OCI-LY3 (cell line): ENCODE measurements around the gene TNFAIP8L1.

Source experiments
- H2AFZ ChIP-seq: fragments of 200-600, 300-600 bp; shearing (Covaris generic); 2 replicates; pipeline ENCODE4 v1.6.0; 2014; ENCODE audit warnings: antibody characterized with exemption, low read depth, low read length
- H3K27ac ChIP-seq: fragments of 200-600, 300-600 bp; sonication (generic); 2 replicates; pipeline ENCODE4 v1.5.1; 2014; ENCODE audit warnings: mild to moderate bottlenecking, low read length, moderate library complexity, mixed read lengths
- H3K27me3 ChIP-seq: fragments of 200-600, 300-600 bp; sonication (generic); 2 replicates; pipeline ENCODE4 v1.6.1; 2014; ENCODE audit warnings: low read depth, low read length, mixed read lengths
- H3K36me3 ChIP-seq: fragments of 200-600, 300-600 bp; sonication (generic); replicated peaks from 2 replicates; pipeline ENCODE3; 2014; ENCODE audit warnings: low read depth, low read length, mixed read lengths
- H3K4me1 ChIP-seq: fragments of 300-600, 200-600 bp; sonication (generic); 2 replicates; pipeline ENCODE4 v1.6.1; 2014; ENCODE audit warnings: low read length, mixed read lengths
- H3K4me2 ChIP-seq: fragments of 200-600, 300-600 bp; sonication (generic); 2 replicates; pipeline ENCODE4 v1.6.1; 2014; ENCODE audit warnings: low read length, mixed read lengths
- H3K4me3 ChIP-seq: fragments of 300-600, 200-600 bp; sonication (generic); 2 replicates; pipeline ENCODE4 v1.5.1; 2014; ENCODE audit warnings: antibody characterized with exemption, mild to moderate bottlenecking, low read length, moderate library complexity
- H3K79me2 ChIP-seq: fragments of 300-600, 200-600 bp; shearing (Covaris generic); 2 replicates; pipeline ENCODE4 v1.6.1; 2014; ENCODE audit warnings: mild to moderate bottlenecking, low read length, mixed read lengths
- H3K9ac ChIP-seq: fragments of 300-600, 200-600 bp; shearing (Covaris generic); 2 replicates; pipeline ENCODE4 v1.6.0; 2014; ENCODE audit warnings: mild to moderate bottlenecking, low read length, moderate library complexity
- H3K9me3 ChIP-seq: fragments of 200-600, 300-600 bp; shearing (Covaris generic); 2 replicates; pipeline ENCODE4 v1.6.1; 2014; ENCODE audit warnings: low read length, mixed read lengths; ENCODE audit not compliant: insufficient read depth
- H4K20me1 ChIP-seq: fragments of 200-600, 300-600 bp; sonication (generic); 2 replicates; pipeline ENCODE4 v1.6.1; 2016; ENCODE audit warnings: low read length, mixed read lengths; ENCODE audit not compliant: insufficient read depth
- CTCF ChIP-seq: fragments of 200-600, 300-600 bp; sonication (generic); IDR thresholded peaks from 2 replicates; pipeline ENCODE4 v1.5.1; 2014; ENCODE audit warnings: antibody characterized with exemption, low read length, low read depth
- EZH2phosphoT487 ChIP-seq: fragments of 200-600 bp; shearing (Covaris generic); IDR thresholded peaks from 2 replicates; pipeline ENCODE4 v1.6.1; 2018; ENCODE audit warnings: antibody characterized with exemption, mixed run types, low read depth

The TNFAIP8L1 gene

GRCh38 chr19:4638828-4639530, at the start of gene TNFAIP8L1:
TNFAIP8L1 (plus strand) TSS chr19:4639516; CDS start chr19:4651870, 12,354 bp downstream.
- H3K4me3 ChIP-seq, result peak within 1 kb of the TSS; percentile 97
- peaks cover 3% of the 10 kb centered on the region for H3K36me3 ChIP-seq
- no peaks in the 10 kb centered on the region for H4K20me1 ChIP-seq
- peak within 1 kb of the TSS; percentile 96 for H3K9ac ChIP-seq
- H3K79me2 ChIP-seq, result peaks cover 25% of the 10 kb centered on the region
- no peaks in the 10 kb centered on the region for H3K9me3 ChIP-seq
- peak within 1 kb of the TSS; percentile 96 for H3K4me2 ChIP-seq
- peaks cover 4% of the 10 kb centered on the region; the same call in 1 of the 2 replicates for H3K27me3 ChIP-seq
- peaks cover 30% of the 10 kb centered on the region for H3K4me1 ChIP-seq
- H2AFZ ChIP-seq, result no peak within 1 kb of the TSS
- peak within 1 kb of the TSS; percentile 81 for H3K27ac ChIP-seq
- TF ChIP-seq CTCF, result no peak
- no peak for TF ChIP-seq EZH2phosphoT487

- H4K20me1 ChIP-seq, result no peaks in the 10 kb centered on the region
- no peaks in the 10 kb centered on the region for H3K79me2 ChIP-seq
- no peak overlapping the region for H3K27ac ChIP-seq
- peak overlapping the region; percentile 83 for H2AFZ ChIP-seq
- peaks cover 45% of the 10 kb centered on the region for H3K4me1 ChIP-seq
- peak overlapping the region; percentile 20; the same call in 1 of the 2 replicates for H3K4me2 ChIP-seq
- TF ChIP-seq EZH2phosphoT487 (no peak), CTCF (peak; percentile 67)
- no peak overlapping the region; the same call in 1 of the 2 replicates for H3K9ac ChIP-seq
- H3K27me3 ChIP-seq, result no peaks in the 10 kb centered on the region
- H3K36me3 ChIP-seq, result no peaks in the 10 kb centered on the region
- H3K4me3 ChIP-seq, result no peak overlapping the region
- H3K9me3 ChIP-seq, result no peaks in the 10 kb centered on the region
These were observed 49.5 kb upstream of the TNFAIP8L1 start for GRCh38 chr19:4589579-4590410.

GRCh38 chr19:4590559-4590958, 48.8 kb upstream of the TNFAIP8L1 start:
- Histone ChIP-seq H4K20me1 (no peaks in the 10 kb centered on the region), H3K9ac (no peak overlapping the region), H3K4me3 (no peak overlapping the region), H3K79me2 (no peaks in the 10 kb centered on the region), H3K4me2 (no peak overlapping the region), H2AFZ (no peak overlapping the region), H3K27ac (no peak overlapping the region), H3K27me3 (no peaks in the 10 kb centered on the region), H3K36me3 (no peaks in the 10 kb centered on the region), H3K9me3 (no peaks in the 10 kb centered on the region), H3K4me1 (peaks cover 38% of the 10 kb centered on the region)
- no peak for TF ChIP-seq EZH2phosphoT487
- TF ChIP-seq CTCF, result no peak

DNA sequence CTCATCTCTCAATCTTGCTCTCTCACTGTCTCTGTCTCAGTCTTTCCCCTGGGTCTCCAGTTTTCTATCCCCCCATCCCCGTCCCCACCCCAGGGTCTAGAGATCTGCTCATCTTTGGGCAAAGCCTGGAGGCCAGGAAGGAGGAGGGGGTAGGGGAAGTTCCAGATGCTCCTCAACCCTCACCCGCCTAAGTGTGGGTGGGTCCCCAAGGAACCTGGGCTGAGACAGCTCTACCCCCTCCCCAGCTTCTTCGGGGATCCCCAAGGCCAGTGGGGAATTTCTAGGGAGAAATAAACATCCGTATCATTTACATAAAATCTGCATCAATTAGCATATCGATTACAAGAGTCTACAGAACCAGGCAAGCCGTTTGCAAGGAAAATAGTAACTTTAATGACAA, 48.0 kb upstream of the TNFAIP8L1 start:
- Histone ChIP-seq H3K36me3 (no peaks in the 10 kb centered on the region), H3K27ac (no peak overlapping the region), H3K4me1 (peaks cover 30% of the 10 kb centered on the region), H3K9me3 (no peaks in the 10 kb centered on the region), H3K4me2 (peak overlapping the region; percentile 26), H3K4me3 (no peak overlapping the region), H4K20me1 (no peaks in the 10 kb centered on the region), H3K79me2 (no peaks in the 10 kb centered on the region), H3K9ac (no peak overlapping the region), H2AFZ (no peak overlapping the region), H3K27me3 (no peaks in the 10 kb centered on the region)
- TF ChIP-seq EZH2phosphoT487 (no peak), CTCF (no peak)
